ENCODE data around the gene MINDY3.
"Not testable (repeated sequence)": the region's sequence is repeated elsewhere in the genome, so short reads cannot be mapped to it uniquely, and the experiment has no call there.

The MINDY3 gene

GRCh38 chr10:15804109-15804508, 56.2 kb downstream of the MINDY3 start:
- no peak for DNase-seq

GRCh38 chr10:15802375-15802949, 57.8 kb downstream of the MINDY3 start:
- DNase-seq, result no peak

DNA sequence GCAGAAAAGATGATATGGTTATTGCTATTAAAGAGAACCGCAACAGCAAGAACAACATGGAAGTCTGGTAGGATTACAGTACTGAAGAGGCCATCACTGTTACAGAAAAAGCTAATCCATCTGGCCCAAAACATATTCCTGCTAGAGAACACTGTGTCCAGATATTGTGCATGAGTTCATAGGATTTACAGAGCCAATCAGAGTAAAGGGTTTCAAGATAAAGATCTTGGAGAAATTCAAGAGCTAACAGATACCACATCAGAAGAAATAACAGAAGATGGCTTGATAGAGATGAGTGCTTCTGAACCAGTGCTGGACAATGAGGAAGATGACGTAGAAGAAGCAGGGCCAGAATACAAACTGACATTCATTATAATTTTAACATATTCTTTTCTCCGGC, 58.7 kb downstream of the MINDY3 start:
- DNase-seq, result no peak

DNA sequence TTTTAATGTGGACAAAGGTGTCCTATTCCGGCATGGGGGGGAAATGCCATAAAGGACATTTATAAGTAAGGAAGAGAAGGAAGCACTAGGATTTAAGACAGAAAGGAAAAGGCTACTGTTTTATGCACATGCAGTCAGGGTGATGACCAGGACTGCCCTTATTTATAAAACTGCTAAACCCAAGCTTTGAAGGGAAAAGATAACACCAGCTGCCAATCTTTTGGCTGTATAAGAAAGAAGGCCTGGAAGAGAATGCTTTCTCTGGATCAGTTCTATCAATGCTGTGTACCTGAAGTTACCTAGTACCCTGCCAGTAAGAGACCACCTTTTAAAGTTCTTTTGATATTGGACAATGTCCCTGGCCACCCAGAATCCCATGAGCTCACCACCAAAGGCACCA, 59.2 kb downstream of the MINDY3 start:
- no peak for DNase-seq

GRCh38 chr10:15797346-15797745, 63.0 kb downstream of the MINDY3 start:
- DNase-seq, result no peak

DNA sequence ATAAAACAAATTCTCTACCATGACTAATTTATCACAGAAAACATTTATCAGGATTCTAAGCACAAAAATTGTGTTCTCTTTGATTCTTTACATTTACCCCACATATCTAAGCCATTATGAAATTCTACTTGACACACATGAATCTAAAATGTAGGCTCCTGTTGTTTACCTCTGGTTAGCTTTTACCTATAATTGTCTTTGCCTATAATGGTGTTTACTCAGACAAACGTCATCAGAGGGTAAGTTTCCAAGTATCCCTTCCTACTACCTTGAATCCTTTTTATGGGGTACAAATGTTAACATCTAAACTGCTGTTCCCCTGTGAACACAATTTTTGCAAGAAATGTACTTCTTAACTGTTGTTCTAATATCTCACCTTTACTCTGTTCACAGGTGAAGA, 63.5 kb downstream of the MINDY3 start:
- no peak for DNase-seq

- no peak for DNase-seq
These were observed 64.1 kb downstream of the MINDY3 start for GRCh38 chr10:15796098-15796759.

DNA sequence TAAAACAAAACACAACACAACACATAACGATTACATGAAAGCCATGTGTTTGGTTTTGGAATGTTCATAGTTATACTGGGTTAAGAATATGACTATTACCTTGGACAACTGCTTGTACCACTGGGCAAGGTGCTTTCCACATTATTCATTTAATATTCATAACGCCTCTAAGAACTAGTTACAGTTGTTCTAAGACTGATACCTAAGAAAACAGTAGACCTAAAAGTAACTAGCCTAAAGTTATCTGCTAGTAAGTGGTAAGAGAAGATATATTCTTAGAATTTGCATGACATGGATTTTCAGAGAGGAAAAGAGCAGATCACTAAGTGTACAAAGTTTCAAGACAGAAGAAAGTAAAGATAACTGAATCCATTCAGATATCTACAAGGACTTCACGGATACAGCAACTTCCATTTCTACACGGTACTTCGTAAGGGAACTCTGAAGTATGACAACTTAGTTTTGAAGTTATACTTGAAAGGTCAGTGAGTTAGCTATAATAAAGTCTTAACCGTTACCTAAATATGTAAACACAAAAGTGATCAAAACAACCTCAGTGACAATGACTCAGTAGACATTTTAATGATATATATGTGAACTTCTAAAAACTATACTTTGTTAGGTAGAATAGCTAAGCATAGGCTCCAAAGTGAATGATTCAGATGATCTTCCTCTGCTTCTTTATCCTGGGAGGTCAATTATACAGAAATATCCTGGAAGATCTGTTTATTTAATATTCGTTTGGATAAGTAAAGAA, 65.1 kb downstream of the MINDY3 start:
- DNase-seq, result no peak

DNA sequence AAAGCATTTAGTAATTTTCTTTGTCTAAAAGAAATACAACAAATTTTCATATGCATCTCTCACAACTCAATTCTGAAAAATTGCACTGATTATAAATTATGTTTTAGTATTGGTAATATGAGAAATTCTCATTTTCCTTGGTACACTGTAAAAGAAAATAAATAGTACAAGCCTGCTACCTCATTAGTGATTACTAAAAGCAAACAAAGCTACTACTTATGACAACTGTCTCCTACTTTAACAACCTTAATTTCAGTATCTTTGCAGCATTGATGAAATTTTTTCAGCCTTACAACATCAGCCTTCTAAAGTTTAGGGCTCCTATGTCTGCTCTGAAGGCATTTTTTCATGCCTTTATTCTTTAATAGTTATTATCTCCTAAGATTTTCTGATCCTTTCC, 65.7 kb downstream of the MINDY3 start:
- DNase-seq, result no peak

DNA sequence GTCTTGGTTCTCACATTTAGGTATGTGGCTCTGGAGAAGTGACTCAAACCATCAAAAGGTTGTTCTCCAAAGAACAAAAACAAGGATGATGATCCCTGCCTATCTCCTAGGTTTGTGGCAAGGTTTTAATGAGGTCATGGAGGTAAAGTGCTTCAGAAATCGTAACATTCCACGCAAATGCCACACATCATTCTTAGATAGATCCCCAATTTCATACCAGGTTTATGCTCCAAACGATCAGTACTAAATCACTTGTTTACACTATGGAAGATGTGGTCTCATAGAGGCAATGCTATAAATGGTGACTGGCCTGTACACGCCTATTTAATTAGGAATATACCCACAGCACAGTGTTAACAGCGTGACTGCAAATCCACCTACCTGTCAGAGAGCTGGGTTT, 66.6 kb downstream of the MINDY3 start:
- no peak for DNase-seq

- DNase-seq, result no peak
These were observed 67.5 kb downstream of the MINDY3 start for GRCh38 chr10:15792777-15793176.

DNA sequence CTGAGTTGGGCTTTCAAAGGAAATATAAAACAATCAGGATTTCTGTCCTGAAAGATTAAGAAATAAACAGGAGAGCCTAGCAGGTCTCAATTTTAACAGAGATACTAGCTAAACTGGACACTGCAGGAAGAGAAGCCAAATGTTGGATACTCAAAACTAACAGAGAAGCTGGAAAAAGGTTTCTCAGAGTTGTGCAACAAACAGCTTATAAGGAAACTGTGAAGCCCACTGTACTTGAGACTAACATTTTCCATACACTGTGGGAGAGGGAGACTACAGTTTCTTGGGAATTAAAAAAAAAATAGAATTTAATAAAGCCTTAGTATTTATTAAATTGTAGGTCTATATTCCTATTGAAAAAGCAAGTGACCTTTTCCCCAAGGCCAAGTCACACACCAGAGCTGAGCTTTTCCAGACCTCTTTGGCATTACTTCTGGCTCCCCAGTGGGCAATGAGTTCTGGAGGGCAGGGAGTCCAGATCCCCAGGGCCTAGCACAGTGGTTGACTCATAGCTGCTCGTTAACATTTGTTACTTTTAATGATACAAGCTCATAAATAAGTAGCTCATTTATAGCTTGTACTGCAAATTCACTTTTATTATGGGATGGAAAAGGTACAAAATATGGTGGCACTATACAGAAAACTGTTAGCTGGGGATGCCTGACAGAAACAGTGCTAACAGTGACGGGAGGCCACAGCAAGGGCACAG, 68.3 kb downstream of the MINDY3 start:
- DNase-seq, result no peak

- DNase-seq, result no peak
These were observed 70.3 kb downstream of the MINDY3 start for GRCh38 chr10:15789793-15790525.

DNA sequence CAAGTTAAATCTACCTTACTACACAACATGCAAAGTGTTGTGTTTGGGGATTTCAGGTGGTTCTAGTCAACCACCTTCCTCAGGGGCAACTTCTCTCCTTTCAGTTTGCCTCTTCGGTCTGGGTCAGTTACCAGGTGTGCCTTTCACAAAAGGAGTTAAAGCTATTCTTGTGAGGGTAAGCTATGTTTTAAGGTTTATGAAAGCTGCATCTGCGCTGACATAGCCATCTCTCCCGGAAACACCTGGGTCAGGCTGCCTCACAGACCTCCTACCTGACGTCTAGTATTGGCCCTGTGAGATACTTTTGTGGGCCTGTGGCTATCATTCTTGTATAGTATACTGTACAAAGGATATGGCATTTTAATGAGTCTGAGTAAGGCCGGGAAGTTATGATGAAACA, 72.9 kb downstream of the MINDY3 start:
- no peak for DNase-seq

- no peak for DNase-seq
These were observed 75.5 kb downstream of the MINDY3 start for GRCh38 chr10:15784662-15785300.

DNA sequence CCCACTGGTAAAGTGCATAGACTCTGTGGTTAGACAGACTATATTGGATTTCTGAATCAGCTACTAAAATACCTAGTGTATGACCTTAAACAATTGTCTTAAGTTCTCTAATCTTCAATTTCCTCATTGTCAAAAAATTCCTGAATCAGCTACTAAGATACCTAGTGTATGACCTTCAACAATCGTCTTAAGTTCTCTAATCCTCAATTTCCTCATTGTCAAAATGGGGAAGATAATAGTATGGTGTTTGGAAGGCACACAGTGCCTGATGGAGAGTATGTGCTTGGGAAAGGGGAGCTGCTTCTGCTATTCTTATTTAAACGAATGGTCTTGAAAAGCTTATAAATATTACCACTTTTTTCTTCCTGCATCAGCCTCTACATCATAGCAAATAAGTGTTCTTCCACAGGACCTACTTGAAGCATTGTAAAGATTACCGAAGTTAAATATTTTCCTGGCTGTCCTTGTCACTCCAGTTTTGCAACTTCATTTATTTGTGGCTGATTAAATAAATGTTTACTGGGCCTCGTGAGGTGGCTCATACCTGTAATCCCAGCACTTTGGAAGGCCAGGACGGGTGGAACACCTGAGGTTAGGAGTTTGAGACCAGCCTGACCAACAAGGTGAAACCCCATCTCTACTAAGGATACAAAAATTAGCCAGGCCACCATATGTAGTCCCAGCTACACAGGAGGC, 76.2 kb downstream of the MINDY3 start:
- DNase-seq, result no peak

DNA sequence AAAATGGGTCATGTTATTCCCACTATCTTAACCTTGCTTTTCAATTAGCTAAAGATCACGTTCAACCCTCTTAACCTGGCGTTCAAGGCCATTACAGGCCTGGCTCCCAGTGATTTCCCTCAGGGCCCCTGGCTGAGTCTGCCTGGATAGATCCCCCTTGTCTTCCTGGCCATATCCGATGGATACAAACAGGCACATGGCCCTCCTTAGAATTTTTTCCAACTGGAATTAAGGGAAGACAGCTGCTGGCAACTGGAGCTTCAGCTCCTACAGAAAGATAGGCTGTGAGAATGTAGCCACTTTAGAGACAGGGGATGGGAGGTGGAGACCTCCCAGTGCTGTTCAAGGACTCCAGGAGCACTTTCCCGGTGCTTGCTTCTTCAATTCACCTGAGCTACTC, 77.5 kb downstream of the MINDY3 start:
- no peak for DNase-seq

GRCh38 chr10:15781381-15781960, 78.8 kb downstream of the MINDY3 start:
- no peak for DNase-seq

- DNase-seq, result no peak
These were observed 79.8 kb downstream of the MINDY3 start for GRCh38 chr10:15780353-15781135.

- DNase-seq, result no peak
These were observed 84.8 kb downstream of the MINDY3 start for GRCh38 chr10:15775513-15775912.

- not testable (repeated sequence) for DNase-seq
These were observed 85.8 kb downstream of the MINDY3 start for GRCh38 chr10:15774534-15774933.
